Activated CD8-positive, alpha-beta memory T cell treated with anti-CD3 and anti-CD28 coated beads, Interleukin-2, amount 10 ng/mL, durations not matched to agents 7 days and 5 days (primary cell): ENCODE results near the gene HSF5. TPM values are rescaled to one million over a fixed set of nuclear protein-coding genes. Genes with fewer than 3 reads are reported as not detected.
"Not testable (repeated sequence)": the region's sequence is repeated elsewhere in the genome, so short reads cannot be mapped to it uniquely, and the experiment has no call there.

Source experiments
- ATAC-seq: fragments of 150-1000 bp; cut with Tn5 transposase; one replicate; pipeline ENCODE4 v1.10.0; 2021; ENCODE audit warnings: moderate library complexity
- CTCF ChIA-PET: fragments of 350-600 bp; sonication (Branson Sonifier 250); formaldehyde crosslinking; loops from one replicate; lab custom pipeline; 2021; ENCODE audit warnings: antibody characterized with exemption; lab: Charles Lee
- DNase-seq: peaks from one replicate; pipeline ENCODE4 v3.0.0-alpha.2; 2020
- H3K27ac Mint-ChIP-seq: one replicate; pipeline ENCODE4 v1.8.0; 2021; ENCODE audit warnings: mild to moderate bottlenecking, mixed read lengths
- H3K27me3 Mint-ChIP-seq: one replicate; pipeline ENCODE4 v1.8.0; 2021; ENCODE audit warnings: mixed read lengths
- H3K36me3 Mint-ChIP-seq: one replicate; pipeline ENCODE4 v1.8.0; 2021; ENCODE audit warnings: mild to moderate bottlenecking, mixed read lengths
- H3K4me1 Mint-ChIP-seq: one replicate; pipeline ENCODE4 v1.8.0; 2021; ENCODE audit warnings: mixed read lengths
- H3K4me3 Mint-ChIP-seq: one replicate; pipeline ENCODE4 v1.8.0; 2021; ENCODE audit warnings: mild to moderate bottlenecking, moderate library complexity, mixed read lengths
- H3K9me3 Mint-ChIP-seq: one replicate; pipeline ENCODE4 v1.8.0; 2022; ENCODE audit warnings: low read depth, mixed read lengths
- total RNA-seq, 2 experiments: library from RNA; stranded (reverse); gene quantifications; one replicate each; pipeline ENCODE4 v1.2.3, GENCODE V29; 2021

HSF5 gene
- total RNA-seq, 2 experiments from 2014 or later: 0.41 to 0.61 TPM

DNA sequence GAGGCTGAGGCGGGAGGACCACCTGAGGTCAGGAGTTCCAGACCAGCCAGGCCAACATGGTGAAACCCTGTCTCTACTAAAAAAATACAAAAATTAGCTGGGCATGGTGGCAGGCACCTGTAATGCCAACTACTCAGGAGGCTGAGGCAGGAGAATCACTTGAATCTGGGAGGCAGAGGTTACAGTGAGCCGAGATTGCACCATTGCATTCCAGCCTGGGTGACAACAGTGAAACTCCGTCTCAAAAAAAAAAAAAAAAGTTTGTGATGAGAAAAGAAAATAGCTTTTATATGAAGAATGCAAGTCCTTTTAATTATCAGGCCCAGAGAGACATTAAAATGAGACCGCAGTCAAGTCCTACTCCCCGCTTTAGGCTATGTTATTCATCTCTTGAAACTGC, 90.8 kb downstream of the HSF5 start:
- CTCF ChIA-PET, H3K27ac Mint-ChIP-seq, H3K36me3 Mint-ChIP-seq, H3K27me3 Mint-ChIP-seq, H3K4me1 Mint-ChIP-seq, H3K9me3 Mint-ChIP-seq, H3K4me3 Mint-ChIP-seq, DNase-seq, ATAC-seq: not testable (repeated sequence)

DNA sequence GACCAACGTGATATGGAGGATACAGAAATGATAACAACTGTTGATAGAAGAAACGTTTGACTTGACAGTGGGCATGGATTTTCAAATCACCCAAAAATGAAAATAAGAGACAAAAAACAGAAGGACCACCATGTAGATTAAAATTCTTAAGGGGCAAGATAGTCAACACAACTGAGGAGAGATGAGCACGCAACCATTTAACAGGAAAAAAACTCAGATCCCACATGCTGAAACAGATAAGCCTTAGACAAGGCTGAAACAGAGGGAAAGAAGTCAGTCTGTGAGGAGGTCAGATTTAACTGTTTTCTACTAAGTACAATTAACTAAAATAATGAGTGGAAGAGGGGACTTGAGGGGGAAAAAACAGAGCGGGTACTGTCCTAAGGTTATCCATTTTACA, 92.0 kb downstream of the HSF5 start:
- Mint-ChIP-seq H3K36me3 (no peaks in the 10 kb centered on the region), H3K4me1 (peaks cover 2% of the 10 kb centered on the region), H3K27me3 (peaks cover 2% of the 10 kb centered on the region), H3K4me3 (no peak overlapping the region), H3K27ac (no peak overlapping the region), H3K9me3 (no peaks in the 10 kb centered on the region)
- DNase-seq: no peak
- ATAC-seq: no peak
- CTCF ChIA-PET: no interaction called here

DNA sequence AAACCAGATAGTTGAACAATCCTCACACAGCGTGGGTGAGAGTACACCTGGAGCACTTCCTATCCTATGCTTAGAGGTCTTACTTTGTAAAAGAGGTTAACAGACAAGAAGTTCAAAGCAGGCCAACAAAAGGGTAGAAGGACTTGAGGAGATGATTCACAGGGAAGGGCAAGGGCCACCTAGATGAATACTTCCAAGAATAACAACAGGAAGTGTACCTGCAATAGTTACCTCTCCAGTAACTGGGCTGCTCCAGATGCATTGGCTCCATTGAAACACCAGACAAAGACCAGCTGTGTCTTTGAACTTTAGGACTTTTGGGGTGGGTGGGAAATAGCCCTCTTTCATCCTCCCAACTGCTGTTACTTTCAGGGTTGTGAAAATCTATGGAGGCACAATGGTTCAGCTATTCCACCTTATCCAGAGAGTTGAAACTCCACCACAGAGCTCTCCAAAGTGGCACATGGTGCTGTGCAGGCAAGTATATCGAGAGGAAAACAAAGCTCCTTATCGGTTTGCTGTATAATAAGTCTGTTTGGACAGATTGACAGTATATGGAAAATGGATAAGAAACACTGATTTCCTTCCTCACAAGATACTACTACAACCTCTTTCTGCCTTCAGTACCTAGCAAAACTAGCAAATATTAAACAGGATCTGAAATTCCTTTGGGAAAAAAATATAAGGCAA, 93.5 kb downstream of the HSF5 start:
- H3K9me3 Mint-ChIP-seq: no peaks in the 10 kb centered on the region
- H3K27me3 Mint-ChIP-seq: peaks cover 8% of the 10 kb centered on the region
- peaks cover 2% of the 10 kb centered on the region for H3K4me1 Mint-ChIP-seq
- no peak overlapping the region for H3K27ac Mint-ChIP-seq
- no peak overlapping the region for H3K4me3 Mint-ChIP-seq
- CTCF ChIA-PET: interaction anchor here (0.7 to 1.7 kb wide), 2 partner anchors 23 to 43 kb away, joined by 3 to 5 read pairs; partner anchors contain the start of gene RNF43
- ATAC-seq (no peak), DNase-seq (no peak)
- no peaks in the 10 kb centered on the region for H3K36me3 Mint-ChIP-seq

DNA sequence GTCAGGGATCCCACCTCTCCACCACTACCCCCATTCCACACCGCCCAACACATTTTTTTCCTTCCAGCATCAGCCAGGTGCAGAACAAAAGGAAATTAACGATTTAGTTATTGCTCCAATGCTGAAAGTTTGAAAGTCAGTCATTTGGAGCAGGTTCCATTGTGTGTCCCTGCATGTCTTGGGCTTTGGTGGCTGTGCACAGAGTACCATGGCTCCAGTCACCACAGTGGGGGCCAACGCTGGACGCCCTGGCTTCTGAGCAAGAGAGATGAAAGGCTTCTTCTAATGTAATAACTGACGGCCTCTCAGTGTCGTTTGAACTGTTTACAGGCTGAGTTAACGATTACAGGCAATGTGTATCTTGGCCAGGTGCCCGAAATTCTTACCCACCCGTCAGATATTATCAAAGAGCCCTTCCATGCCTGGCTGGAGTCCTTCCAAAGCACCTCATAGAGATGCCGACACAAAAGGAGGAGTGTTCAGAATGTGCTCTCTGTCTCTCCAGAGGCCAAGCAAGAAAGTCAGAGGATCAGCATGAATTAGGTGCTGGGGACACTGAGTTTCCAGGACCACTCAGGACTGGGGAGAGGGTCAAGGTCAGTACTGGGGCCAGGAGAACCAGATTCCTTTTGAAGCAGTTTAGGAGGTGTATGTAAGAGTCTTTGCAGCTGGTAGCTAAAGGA, 96.8 kb downstream of the HSF5 start:
- ATAC-seq (no peak), DNase-seq (no peak)
- H3K4me1 Mint-ChIP-seq: peaks cover 8% of the 10 kb centered on the region
- H3K9me3 Mint-ChIP-seq: no peaks in the 10 kb centered on the region
- H3K27ac Mint-ChIP-seq: no peak overlapping the region
- CTCF ChIA-PET: no interaction called here
- no peak overlapping the region for H3K4me3 Mint-ChIP-seq
- no peaks in the 10 kb centered on the region for H3K36me3 Mint-ChIP-seq
- H3K27me3 Mint-ChIP-seq: peaks cover 6% of the 10 kb centered on the region

DNA sequence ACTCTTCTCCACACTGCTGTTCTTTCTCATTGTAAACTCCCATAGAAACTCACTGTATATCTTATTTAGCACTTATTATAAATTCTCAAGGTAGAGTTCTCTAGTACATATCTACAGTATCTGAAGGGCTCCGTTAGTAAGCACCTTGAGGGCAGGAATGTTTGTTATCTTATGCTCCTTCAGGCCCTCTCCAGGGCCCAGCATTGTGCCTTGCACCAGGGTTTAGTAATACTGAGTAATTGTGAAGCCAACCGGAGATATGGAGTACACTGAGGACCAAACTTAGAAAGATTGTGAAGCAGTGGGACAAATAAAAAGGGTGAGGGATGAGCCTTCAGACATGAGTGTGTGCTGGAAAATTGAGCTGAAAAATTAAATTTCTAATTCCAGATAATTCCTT, 97.3 kb downstream of the HSF5 start:
- Mint-ChIP-seq H3K4me3 (no peak overlapping the region), H3K9me3 (no peaks in the 10 kb centered on the region), H3K27me3 (peaks cover 6% of the 10 kb centered on the region), H3K4me1 (peaks cover 8% of the 10 kb centered on the region), H3K36me3 (no peaks in the 10 kb centered on the region), H3K27ac (no peak overlapping the region)
- DNase-seq: no peak
- ATAC-seq: no peak
- CTCF ChIA-PET: interaction anchor here (1.2 to 2.0 kb wide), 2 partner anchors 22 to 25 kb away, joined by 4 to 5 read pairs; no protein-coding TSS in a partner anchor

DNA sequence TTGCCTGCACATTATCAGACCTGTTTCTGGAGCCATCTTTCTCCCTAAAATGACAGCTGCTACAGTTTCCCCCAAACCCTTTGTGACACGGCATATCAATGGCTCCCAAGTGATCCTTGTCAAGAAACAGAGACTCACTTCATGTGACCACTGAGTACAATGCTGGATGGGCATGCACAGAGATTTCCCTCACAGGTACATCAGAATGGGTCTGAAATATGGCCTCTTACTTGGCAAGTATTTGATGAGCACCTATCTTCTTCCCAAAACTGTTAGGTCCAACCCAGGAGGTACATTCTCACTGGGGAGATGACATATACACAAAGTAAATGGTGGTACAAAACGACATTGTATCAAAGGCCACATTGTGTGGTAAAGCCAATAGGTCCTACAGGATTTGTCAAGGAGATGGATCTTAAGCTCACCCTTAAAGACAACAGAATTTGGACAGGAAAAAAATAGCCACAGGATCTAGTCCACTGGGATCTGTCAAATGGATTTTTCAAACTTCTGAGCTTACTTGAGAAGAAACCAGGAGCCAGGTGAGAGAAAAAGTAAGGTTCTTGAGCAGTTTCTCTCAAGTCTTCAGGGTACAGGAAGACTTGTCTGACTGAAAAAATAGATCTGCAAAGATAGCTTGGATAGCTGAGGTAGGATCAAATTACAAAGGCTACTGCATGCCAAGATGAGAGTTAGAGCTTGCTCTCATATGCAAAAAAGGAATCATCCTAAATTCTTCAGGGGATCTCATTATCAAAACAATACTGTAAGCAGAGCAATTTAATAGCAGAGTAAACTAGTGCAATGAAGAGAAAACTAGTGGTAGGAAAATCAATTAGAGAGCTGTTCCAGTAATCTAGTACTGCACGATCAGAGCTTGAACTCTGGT, 99.7 kb downstream of the HSF5 start:
- CTCF ChIA-PET: interaction anchor here (1.0 to 2.0 kb wide), 2 partner anchors 27 to 102 kb away, joined by 5 to 6 read pairs; no protein-coding TSS in a partner anchor
- ATAC-seq (no peak), DNase-seq (no peak)
- H3K9me3 Mint-ChIP-seq: no peaks in the 10 kb centered on the region
- H3K36me3 Mint-ChIP-seq: no peaks in the 10 kb centered on the region
- H3K27ac Mint-ChIP-seq: no peak overlapping the region
- no peak overlapping the region for H3K4me3 Mint-ChIP-seq
- peaks cover 8% of the 10 kb centered on the region for H3K4me1 Mint-ChIP-seq
- H3K27me3 Mint-ChIP-seq: peaks cover 6% of the 10 kb centered on the region

DNA sequence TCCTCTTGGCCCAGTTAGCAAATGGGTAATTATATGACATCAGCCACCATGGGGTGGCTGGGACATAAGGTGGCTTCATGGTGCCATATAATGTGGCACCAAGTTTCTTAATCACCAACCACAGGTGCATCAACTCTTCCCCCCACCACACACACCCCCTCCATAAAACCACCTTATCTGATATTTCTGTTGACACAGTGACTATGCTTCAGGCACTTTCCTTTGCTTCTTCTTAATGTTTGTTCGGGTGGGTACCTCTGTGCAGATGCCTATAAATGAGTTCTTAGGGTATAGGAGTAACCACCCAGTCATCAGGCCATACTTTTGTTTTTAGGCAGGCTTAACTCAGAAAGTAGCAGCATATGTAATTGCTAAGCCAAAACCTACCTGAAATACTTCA, 100.4 kb downstream of the HSF5 start:
- CTCF ChIA-PET: no interaction called here
- no peak overlapping the region for H3K27ac Mint-ChIP-seq
- ATAC-seq (no peak), DNase-seq (no peak)
- H3K4me1 Mint-ChIP-seq: peaks cover 11% of the 10 kb centered on the region
- H3K36me3 Mint-ChIP-seq: no peaks in the 10 kb centered on the region
- peaks cover 6% of the 10 kb centered on the region for H3K27me3 Mint-ChIP-seq
- H3K4me3 Mint-ChIP-seq: no peak overlapping the region
- no peaks in the 10 kb centered on the region for H3K9me3 Mint-ChIP-seq

DNA sequence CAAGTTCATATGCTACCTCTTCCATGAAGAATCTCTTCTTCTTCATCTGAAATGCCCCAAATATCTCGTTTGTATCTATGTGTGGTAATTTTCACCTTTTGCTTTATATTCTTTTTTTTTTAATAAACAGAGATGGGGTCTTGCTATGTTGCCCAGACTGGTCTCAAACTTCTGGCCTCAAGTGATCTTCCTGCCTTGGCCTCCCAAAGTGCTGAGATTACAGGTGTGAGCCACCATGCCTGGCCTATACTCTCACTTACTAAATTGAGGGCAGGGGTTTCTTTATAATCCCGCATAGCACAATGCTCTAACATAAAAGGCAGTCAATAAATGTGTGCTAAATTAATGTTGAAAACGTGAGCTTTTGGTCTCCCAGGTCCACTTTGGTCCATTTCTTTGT, 101.5 kb downstream of the HSF5 start:
- Mint-ChIP-seq H3K36me3 (peaks cover 2% of the 10 kb centered on the region), H3K27ac (no peak overlapping the region), H3K4me3 (no peak overlapping the region), H3K9me3 (no peaks in the 10 kb centered on the region), H3K27me3 (peaks cover 6% of the 10 kb centered on the region), H3K4me1 (peaks cover 21% of the 10 kb centered on the region)
- CTCF ChIA-PET: no interaction called here
- no peak for DNase-seq
- ATAC-seq: no peak

DNA sequence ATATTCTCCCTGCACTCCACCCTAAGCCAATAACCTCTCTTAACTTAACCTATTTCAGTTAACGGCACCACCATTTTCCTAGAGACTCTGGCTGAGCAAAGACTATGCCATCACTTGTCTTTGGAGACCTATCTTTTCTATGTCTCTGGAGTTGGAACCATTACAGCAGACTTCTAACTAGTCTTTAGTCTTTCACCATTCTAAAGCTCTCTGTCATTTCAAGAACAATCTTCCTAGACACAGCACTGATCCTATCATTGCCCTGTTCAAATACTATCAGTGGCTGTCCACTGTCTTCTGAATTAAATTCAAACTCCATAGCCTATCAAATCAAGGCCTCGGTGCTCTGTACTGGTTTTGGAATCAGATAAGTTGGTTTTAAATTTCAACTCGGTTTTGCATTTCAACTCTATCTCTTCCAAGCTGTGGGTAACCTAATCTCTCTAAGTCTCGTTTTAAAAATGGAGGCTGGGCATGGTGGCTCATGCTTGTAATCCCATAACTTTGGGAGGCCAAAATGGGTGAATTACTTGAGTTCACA, 102.8 kb downstream of the HSF5 start:
- CTCF ChIA-PET: no interaction called here
- Mint-ChIP-seq H3K4me1 (peaks cover 26% of the 10 kb centered on the region), H3K9me3 (no peaks in the 10 kb centered on the region), H3K27me3 (peaks cover 4% of the 10 kb centered on the region), H3K27ac (no peak overlapping the region), H3K4me3 (no peak overlapping the region), H3K36me3 (peaks cover 2% of the 10 kb centered on the region)
- no peak for ATAC-seq
- DNase-seq: no peak

DNA sequence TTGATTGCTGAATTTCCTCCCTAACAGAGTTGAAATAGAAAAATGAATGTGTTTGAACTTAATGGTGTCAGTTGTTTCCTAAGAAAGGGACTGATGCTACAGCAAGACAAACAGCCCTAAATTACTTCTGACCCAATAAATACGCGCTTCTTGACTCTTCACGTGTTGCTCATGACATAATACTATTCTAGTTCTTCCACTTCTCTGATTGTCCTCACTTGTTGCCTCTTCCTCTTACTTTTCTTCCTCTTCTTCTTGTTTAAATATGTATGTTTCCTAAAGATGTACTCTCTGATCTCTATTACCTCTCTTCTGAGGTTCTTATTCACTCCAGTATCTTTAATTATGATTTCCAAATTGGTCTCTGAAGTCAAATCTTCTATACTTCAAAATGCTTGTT, 103.3 kb downstream of the HSF5 start:
- peaks cover 26% of the 10 kb centered on the region for H3K4me1 Mint-ChIP-seq

DNA sequence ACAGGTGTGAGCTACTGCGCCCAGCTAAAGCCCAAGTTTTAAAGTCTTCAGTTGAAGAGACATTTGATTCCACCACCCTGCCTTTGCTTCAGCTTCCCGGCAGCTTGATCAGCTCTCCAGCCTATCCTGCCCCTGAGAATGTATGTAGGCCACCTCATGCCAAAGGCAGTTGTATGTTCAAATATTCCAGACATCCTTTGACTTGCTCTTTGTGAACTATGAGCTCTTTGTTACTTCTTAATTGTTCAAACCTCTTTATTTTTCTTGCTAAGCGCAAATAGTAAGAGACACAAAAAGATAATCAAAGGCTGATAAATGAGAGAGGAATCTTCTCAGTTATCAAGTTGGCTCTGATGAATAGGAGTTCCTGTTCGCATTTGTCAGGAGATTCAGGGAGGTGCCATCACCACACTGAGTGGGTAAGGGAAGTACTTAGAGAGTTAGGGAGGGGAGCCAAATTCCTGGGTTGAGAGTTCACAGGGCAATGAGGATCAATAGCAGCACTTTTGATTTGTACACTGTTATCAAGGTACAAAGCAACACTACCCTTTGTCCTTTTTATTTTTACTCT, 104.2 kb downstream of the HSF5 start:
- H3K9me3 Mint-ChIP-seq: no peaks in the 10 kb centered on the region
- DNase-seq (no peak), ATAC-seq (no peak)
- no peak overlapping the region for H3K27ac Mint-ChIP-seq
- CTCF ChIA-PET: no interaction called here
- peaks cover 2% of the 10 kb centered on the region for H3K36me3 Mint-ChIP-seq
- no peak overlapping the region for H3K4me3 Mint-ChIP-seq
- H3K27me3 Mint-ChIP-seq: no peaks in the 10 kb centered on the region
- H3K4me1 Mint-ChIP-seq: peaks cover 33% of the 10 kb centered on the region

More for the DNA sequence above, 103.3 kb downstream of the HSF5 start:
- Mint-ChIP-seq H3K9me3 (no peaks in the 10 kb centered on the region), H3K27me3 (peaks cover 2% of the 10 kb centered on the region), H3K4me3 (no peak overlapping the region), H3K27ac (no peak overlapping the region), H3K36me3 (peaks cover 2% of the 10 kb centered on the region)
- ATAC-seq: no peak
- no peak for DNase-seq
- CTCF ChIA-PET: interaction anchor here (0.5 kb wide), 1 partner anchor 421 kb away, joined by 3 read pairs; no protein-coding TSS in a partner anchor

DNA sequence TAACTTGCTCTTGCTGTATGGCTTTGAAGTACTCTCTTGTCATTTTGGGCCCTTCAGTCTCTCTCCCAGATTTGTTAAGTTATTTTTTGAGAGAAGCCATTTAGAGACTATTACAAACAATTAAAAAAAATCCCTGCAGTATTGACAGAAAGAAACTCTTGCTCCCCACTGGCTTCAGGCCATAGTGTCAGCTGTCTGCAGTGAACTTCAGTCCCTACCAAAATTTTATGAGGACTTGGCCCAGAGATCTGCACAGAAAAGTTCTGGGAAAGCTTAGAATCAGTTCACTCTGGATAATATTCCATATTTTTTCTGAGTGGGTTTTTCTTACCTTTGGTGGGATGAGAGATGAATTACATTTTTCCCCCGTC, 105.4 kb downstream of the HSF5 start:
- peak overlapping the region; percentile 54 for H3K27ac Mint-ChIP-seq
- H3K36me3 Mint-ChIP-seq: peaks cover 2% of the 10 kb centered on the region
- H3K4me3 Mint-ChIP-seq: no peak overlapping the region
- no peaks in the 10 kb centered on the region for H3K27me3 Mint-ChIP-seq
- no peaks in the 10 kb centered on the region for H3K9me3 Mint-ChIP-seq
- CTCF ChIA-PET: interaction anchor here (1.4 to 1.8 kb wide), 2 partner anchors 17 to 31 kb away, joined by 3 to 5 read pairs; partner anchors contain the start of gene SUPT4H1
- ATAC-seq (no peak), DNase-seq (no peak)
- peaks cover 33% of the 10 kb centered on the region for H3K4me1 Mint-ChIP-seq
